Prostate gland (tissue), 2 donors: ENCODE results near the gene GABRR1.

ENCODE experiments used
- POLR2A ChIP-seq: fragments of 450-650 bp; IDR thresholded peaks from one replicate; pipeline ENCODE4 v1.6.1; 2016; ENCODE audit warnings: antibody characterized with exemption, mild to moderate bottlenecking
- POLR2AphosphoS5 ChIP-seq: sonication (generic); formaldehyde crosslinking; IDR thresholded peaks from one replicate; pipeline ENCODE4 v1.6.1; 2017; ENCODE audit warnings: antibody characterized with exemption
- TF ChIP-seq, protein P1 (sequence below), 4 experiments: fragments of 200-600 bp in 2 of 4; fragments of 450-650 bp in 2 of 4; sonication (generic) in 2 of 4; IDR thresholded peaks; 1 replicate in 3 of 4; 2 replicates in 1 of 4; pipeline ENCODE4 v1.5.1; 2016 to 2019; ENCODE audit warnings: antibody characterized with exemption in 4 of 4, mild to moderate bottlenecking in 2 of 4, moderate library complexity in 2 of 4

GRCh38 chr6:89173634-89174033 is 43.5 kb downstream of the GABRR1 start:
- no peak for TF ChIP-seq POLR2A
- TF ChIP-seq, protein P1, sequence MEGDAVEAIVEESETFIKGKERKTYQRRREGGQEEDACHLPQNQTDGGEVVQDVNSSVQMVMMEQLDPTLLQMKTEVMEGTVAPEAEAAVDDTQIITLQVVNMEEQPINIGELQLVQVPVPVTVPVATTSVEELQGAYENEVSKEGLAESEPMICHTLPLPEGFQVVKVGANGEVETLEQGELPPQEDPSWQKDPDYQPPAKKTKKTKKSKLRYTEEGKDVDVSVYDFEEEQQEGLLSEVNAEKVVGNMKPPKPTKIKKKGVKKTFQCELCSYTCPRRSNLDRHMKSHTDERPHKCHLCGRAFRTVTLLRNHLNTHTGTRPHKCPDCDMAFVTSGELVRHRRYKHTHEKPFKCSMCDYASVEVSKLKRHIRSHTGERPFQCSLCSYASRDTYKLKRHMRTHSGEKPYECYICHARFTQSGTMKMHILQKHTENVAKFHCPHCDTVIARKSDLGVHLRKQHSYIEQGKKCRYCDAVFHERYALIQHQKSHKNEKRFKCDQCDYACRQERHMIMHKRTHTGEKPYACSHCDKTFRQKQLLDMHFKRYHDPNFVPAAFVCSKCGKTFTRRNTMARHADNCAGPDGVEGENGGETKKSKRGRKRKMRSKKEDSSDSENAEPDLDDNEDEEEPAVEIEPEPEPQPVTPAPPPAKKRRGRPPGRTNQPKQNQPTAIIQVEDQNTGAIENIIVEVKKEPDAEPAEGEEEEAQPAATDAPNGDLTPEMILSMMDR (IDR thresholded peaks at IDR 0.05): no peak
- no peak for TF ChIP-seq POLR2AphosphoS5
